H1 (cell line): ENCODE results near the gene PALM3. TPM values are rescaled to one million over a fixed set of nuclear protein-coding genes. Genes with fewer than 3 reads are reported as not detected.

Experiments used
- CTCF ChIA-PET: fragments of 300-600 bp; sonication (Branson Sonifier 250); formaldehyde crosslinking; loops from one replicate; lab custom pipeline; 2021; ENCODE audit not compliant: partially characterized antibody; lab: Charles Lee
- POLR2A ChIA-PET: fragments of 300-600 bp; sonication (Branson Sonifier 250); formaldehyde crosslinking; loops from one replicate; lab custom pipeline; 2021; ENCODE audit warnings: inconsistent platforms; ENCODE audit not compliant: partially characterized antibody; lab: Charles Lee
- DNase-seq, 2 experiments: peaks; one replicate each; pipeline versions ENCODE4 v3.0.0 to v3.0.0-alpha.2; 2010 to 2022; ENCODE audit warnings: low spot score in 2 of 2, low read depth in 1 of 2, mixed read lengths in 1 of 2
- FAIRE-seq: peaks from 2 replicates; lab custom pipeline; 2011; peaks lifted over from hg19 to GRCh38; lab: Jason Lieb, UNC
- H2AFZ ChIP-seq: 2 replicates; pipeline ENCODE4 v1.8.1; 2012; ENCODE audit warnings: low read length, inconsistent platforms
- H2AK5ac ChIP-seq: 2 replicates; pipeline ENCODE4 v1.6.1; 2013; ENCODE audit warnings: low read depth, low read length
- H2BK120ac ChIP-seq: replicated peaks from 2 replicates; pipeline ENCODE3; 2013; ENCODE audit warnings: low read depth, low read length, inconsistent platforms
- H2BK12ac ChIP-seq: 2 replicates; pipeline ENCODE4 v1.6.1; 2013; ENCODE audit warnings: low read depth, low read length
- H2BK15ac ChIP-seq: 2 replicates; pipeline ENCODE4 v1.6.1; 2013; ENCODE audit warnings: low read length
- H2BK20ac ChIP-seq: 2 replicates; pipeline ENCODE4 v1.6.1; 2013; ENCODE audit warnings: low read length
- H2BK5ac ChIP-seq: 2 replicates; pipeline ENCODE4 v1.6.1; 2013; ENCODE audit warnings: low read depth, low read length
- H3K14ac ChIP-seq: 2 replicates; pipeline ENCODE4 v1.6.1; 2013; ENCODE audit warnings: inconsistent platforms; ENCODE audit not compliant: insufficient read length
- H3K18ac ChIP-seq: 2 replicates; pipeline ENCODE4 v1.6.1; 2013; ENCODE audit warnings: low read length; ENCODE audit errors: extremely low read depth
- H3K23ac ChIP-seq: 2 replicates; pipeline ENCODE4 v1.6.1; 2013; ENCODE audit warnings: inconsistent platforms; ENCODE audit not compliant: insufficient read length
- H3K23me2 ChIP-seq: 2 replicates; pipeline ENCODE4 v1.6.1; 2013; ENCODE audit warnings: low read depth, low read length
- H3K27ac ChIP-seq: 2 replicates; pipeline ENCODE4 v1.6.1; 2011; ENCODE audit warnings: low read depth, low read length, inconsistent platforms
- H3K27me3 ChIP-seq, 4 experiments: replicated peaks in 1 of 4; 1 replicate in 1 of 4; 2 replicates in 3 of 4; pipeline versions ENCODE4 v1.6.1 to v1.8.1; 2011 to 2013; ENCODE audit warnings: low read length in 3 of 4, mild to moderate bottlenecking in 3 of 4, inconsistent platforms in 2 of 4, mixed read lengths in 2 of 4, moderate library complexity in 1 of 4; ENCODE audit not compliant: control insufficient read depth in 3 of 4, insufficient read depth in 3 of 4; ENCODE audit errors: extremely low read depth in 1 of 4
- H3K36me3 ChIP-seq, 4 experiments: 2 replicates each; pipeline versions ENCODE4 v1.6.1 to v1.8.1; 2011 to 2013; ENCODE audit warnings: mild to moderate bottlenecking in 4 of 4, low read length in 3 of 4, moderate library complexity in 2 of 4, control low read depth in 1 of 4, inconsistent platforms in 1 of 4; ENCODE audit not compliant: insufficient read depth in 4 of 4, control insufficient read depth in 2 of 4
- H3K4ac ChIP-seq: replicated peaks from 2 replicates; pipeline ENCODE3; 2013; ENCODE audit warnings: low read length, low read depth, mixed read lengths, inconsistent platforms; ENCODE audit not compliant: insufficient read length
- H3K4me1 ChIP-seq, 4 experiments: replicated peaks in 1 of 4; 1 replicate in 1 of 4; 2 replicates in 3 of 4; pipeline versions ENCODE4 v1.6.1 to v1.8.1; 2011 to 2013; ENCODE audit warnings: low read length in 3 of 4, inconsistent platforms in 2 of 4, mixed read lengths in 1 of 4; ENCODE audit not compliant: insufficient read depth in 4 of 4, control insufficient read depth in 3 of 4
- H3K4me2 ChIP-seq, 2 experiments: 2 replicates each; pipeline versions ENCODE4 v1.6.1 to v1.8.1; 2011 to 2013; ENCODE audit warnings: low read depth in 2 of 2, low read length in 2 of 2, control low read depth in 1 of 2, inconsistent platforms in 1 of 2, mild to moderate bottlenecking in 1 of 2; ENCODE audit not compliant: insufficient read depth in 1 of 2
- H3K4me3 ChIP-seq, 4 experiments: fragments of 200-600, 300-600 bp in 1 of 4; sonication (generic), shearing (Covaris generic), sonication (Bioruptor Twin) in 1 of 4; 2 replicates each; pipeline versions ENCODE4 v1.5.1 to v1.8.1; 2011 to 2016; ENCODE audit warnings: low read length in 4 of 4, low read depth in 3 of 4, control low read depth in 2 of 4, inconsistent platforms in 2 of 4, mild to moderate bottlenecking in 2 of 4, mixed read lengths in 1 of 4, moderate library complexity in 1 of 4; ENCODE audit not compliant: insufficient read depth in 2 of 4; ENCODE audit errors: extremely low read depth in 1 of 4
- H3K56ac ChIP-seq: replicated peaks from 2 replicates; pipeline ENCODE3; 2013; ENCODE audit warnings: low read depth, mild to moderate bottlenecking, mixed read lengths, low read length, inconsistent platforms; ENCODE audit not compliant: insufficient read length
- H3K79me1 ChIP-seq: 2 replicates; pipeline ENCODE4 v1.6.1; 2013; ENCODE audit warnings: low read depth, low read length, control low read depth
- H3K79me2 ChIP-seq, 2 experiments: 2 replicates each; pipeline versions ENCODE4 v1.6.1 to v1.8.1; 2012 to 2013; ENCODE audit warnings: low read length in 2 of 2, mild to moderate bottlenecking in 2 of 2, inconsistent platforms in 1 of 2; ENCODE audit not compliant: insufficient read depth in 2 of 2, control insufficient read depth in 1 of 2
- H3K9ac ChIP-seq, 4 experiments: replicated peaks in 1 of 4; 1 replicate in 1 of 4; 2 replicates in 3 of 4; pipeline versions ENCODE4 v1.6.1 to v1.8.1; 2011 to 2013; ENCODE audit warnings: low read depth in 3 of 4, low read length in 3 of 4, control low read depth in 2 of 4, mild to moderate bottlenecking in 2 of 4, moderate library complexity in 2 of 4, inconsistent platforms in 1 of 4; ENCODE audit errors: extremely low read depth in 1 of 4
- H3K9me3 ChIP-seq, 2 experiments: 2 replicates each; pipeline versions ENCODE4 v1.6.1 to v1.8.1; 2012 to 2013; ENCODE audit warnings: mild to moderate bottlenecking in 2 of 2, moderate library complexity in 2 of 2, control low read depth in 1 of 2, inconsistent platforms in 1 of 2, low read depth in 1 of 2, low read length in 1 of 2, mixed read lengths in 1 of 2; ENCODE audit not compliant: insufficient read depth in 2 of 2
- H4K20me1 ChIP-seq, 2 experiments: replicated peaks in 1 of 2; 2 replicates each; pipeline versions ENCODE3 to v1.8.1; 2011 to 2013; ENCODE audit warnings: inconsistent platforms in 2 of 2, low read length in 2 of 2, mild to moderate bottlenecking in 1 of 2; ENCODE audit not compliant: insufficient read depth in 2 of 2, control insufficient read depth in 1 of 2
- H4K5ac ChIP-seq: 2 replicates; pipeline ENCODE4 v1.6.1; 2013; ENCODE audit warnings: low read length, low read depth, mixed read lengths, inconsistent platforms; ENCODE audit not compliant: insufficient read length
- H4K8ac ChIP-seq: 2 replicates; pipeline ENCODE4 v1.8.0; 2013; ENCODE audit warnings: mild to moderate bottlenecking, moderate library complexity, low read length, inconsistent platforms; ENCODE audit not compliant: insufficient read depth; ENCODE audit errors: extremely low read depth
- H4K91ac ChIP-seq: replicated peaks from 2 replicates; pipeline ENCODE3; 2013; ENCODE audit warnings: low read length, mixed read lengths, inconsistent platforms; ENCODE audit not compliant: insufficient read length
- CHD2 ChIP-seq: IDR thresholded peaks from 2 replicates; pipeline ENCODE4 v1.6.1; 2012; ENCODE audit warnings: low read length, improper control_type of control experiment
- CTCF ChIP-seq, 3 experiments: IDR thresholded peaks; 1 replicate in 2 of 3; 2 replicates in 1 of 3; pipeline versions ENCODE4 v1.5.1 to v1.6.1; 2011; ENCODE audit warnings: low read length in 3 of 3, mild to moderate bottlenecking in 3 of 3, inconsistent platforms in 2 of 3, low read depth in 1 of 3, moderate library complexity in 1 of 3; ENCODE audit not compliant: insufficient read depth in 1 of 3; ENCODE audit errors: control extremely low read depth in 1 of 3
- HDAC6 ChIP-seq: IDR thresholded peaks from one replicate; pipeline ENCODE4 v1.7.1; 2012; ENCODE audit warnings: low read depth, mild to moderate bottlenecking, inconsistent platforms, low read length, moderate library complexity
- KDM4A ChIP-seq: IDR thresholded peaks from one replicate; pipeline ENCODE4 v1.7.1; 2012; ENCODE audit warnings: low read depth, mild to moderate bottlenecking, moderate library complexity, low read length, inconsistent platforms; ENCODE audit not compliant: severe bottlenecking
- KDM5A ChIP-seq: fragments of 200-600 bp; IDR thresholded peaks from 2 replicates; pipeline ENCODE4 v1.7.1; 2012; ENCODE audit warnings: mild to moderate bottlenecking, low read length, inconsistent platforms, mixed read lengths
- MAX ChIP-seq: IDR thresholded peaks from 2 replicates; pipeline ENCODE4 v1.6.1; 2012; ENCODE audit warnings: inconsistent platforms
- NANOG ChIP-seq: IDR thresholded peaks from 2 replicates; pipeline ENCODE4 v1.6.1; 2011; ENCODE audit warnings: low read length, low read depth, mild to moderate bottlenecking, inconsistent platforms; ENCODE audit not compliant: insufficient read depth, poor library complexity, severe bottlenecking
- SP2 ChIP-seq: IDR thresholded peaks from 2 replicates; pipeline ENCODE4 v1.6.1; 2012; ENCODE audit warnings: mild to moderate bottlenecking, low read length, inconsistent platforms
- WGBS, 2 experiments: shearing (Covaris generic) in 1 of 2; methylation state at CpG; one replicate each; pipeline versions ENCODE4 v1.1.6 to v1.1.7; 2013 to 2015; ENCODE audit warnings: low lambda C conversion rate in 2 of 2, mixed read lengths in 2 of 2, inconsistent platforms in 1 of 2, low coverage in 1 of 2, missing lambda C conversion rate in 1 of 2; ENCODE audit not compliant: insufficient replicate concordance in 2 of 2, insufficient coverage in 1 of 2, insufficient read length in 1 of 2; ENCODE audit errors: extremely low coverage in 1 of 2, missing lambda C conversion rate in 1 of 2; 5-methylcytosine and 5-hydroxymethylcytosine counted together
- polyA plus RNA-seq, 7 experiments: library from polyadenylated mRNA; depleted of rRNA in 3 of 7; stranded (reverse) in 5 of 7; unstranded in 2 of 7; fragments of >200 nt in 5 of 7; fragments of 200-250 nt in 2 of 7; gene quantifications; 1 replicate in 5 of 7; 2 replicates in 1 of 7; 4 replicates in 1 of 7; pipeline versions ENCODE4 v1.2.1 to v1.2.3, GENCODE V29; 2011 to 2013; ENCODE audit warnings: missing spikeins in 2 of 7, mixed read lengths in 2 of 7
- total RNA-seq: library from RNA; stranded (reverse); fragmentation: NEBNext Ultra II Directional; extraction: Animal tissue kit (Norgen Biotek cat#: 25700); gene quantifications from 2 replicates; pipeline ENCODE4 v1.2.1, GENCODE V29; 2021

PALM3 gene
- total and polyA plus RNA-seq, 2 of the 8 experiments (the other 6 are each of a cell fraction or from before 2014, with no cell fraction given) = 5.8 to 31.3 TPM

GRCh38 chr19:14089662-14090508 lies 28.0 kb upstream of the PALM3 start:
- WGBS, 2 experiments = 0% methylated on average over 45 of the region's 142 CpGs; no CpG with 5 or more reads in 1 of the 2 experiments
- no peak overlapping the region for H2BK5ac ChIP-seq
- no peak overlapping the region for H3K56ac ChIP-seq
- no peak overlapping the region for H2BK15ac ChIP-seq
- no peak overlapping the region for H3K23ac ChIP-seq
- H3K79me1 ChIP-seq = no peaks in the 10 kb centered on the region
- FAIRE-seq (no peak), DNase-seq (peak in 1 of 2 experiments; percentile 62)
- no peak overlapping the region for H2BK20ac ChIP-seq
- CTCF ChIA-PET = interaction anchor here (1.0 to 1.1 kb wide), 3 partner anchors 16 to 292 kb away, joined by 4 read pairs; no protein-coding TSS in a partner anchor
- peaks cover 0 to 6% (median 2%) of the 10 kb centered on the region in 4 experiments; a peak in 4 of 7 replicates for H3K27me3 ChIP-seq
- H3K4me1 ChIP-seq = peaks cover 3 to 5% (median 4%) of the 10 kb centered on the region in 4 experiments
- H3K4ac ChIP-seq = no peak overlapping the region
- peak overlapping the region; percentile 57; the same call in 1 of the 2 replicates for H4K8ac ChIP-seq
- peaks cover 0 to 13% (median 4%) of the 10 kb centered on the region in 4 experiments; a peak in 3 of 8 replicates for H3K36me3 ChIP-seq
- H3K9me3 ChIP-seq = peaks cover 8% of the 10 kb centered on the region in 2 experiments; a peak in 3 of 4 replicates
- no peak overlapping the region; the same call in 1 of the 2 replicates for H3K18ac ChIP-seq
- H2AK5ac ChIP-seq = no peak overlapping the region
- H2BK12ac ChIP-seq = no peak overlapping the region
- H4K20me1 ChIP-seq = peaks cover 4 to 8% of the 10 kb centered on the region in 2 experiments
- no peak overlapping the region; a peak in 2 of 7 replicates for H3K9ac ChIP-seq
- no peak overlapping the region for H3K14ac ChIP-seq
- peak overlapping the region; percentile 65 to 74 for H3K4me2 ChIP-seq
- no peak overlapping the region for H3K27ac ChIP-seq
- POLR2A ChIA-PET = interaction anchor here (1.0 to 1.1 kb wide), 2 partner anchors 24 to 264 kb away, joined by 3 read pairs; no protein-coding TSS in a partner anchor
- no peak overlapping the region for H4K5ac ChIP-seq
- peaks cover 11% of the 10 kb centered on the region for H3K23me2 ChIP-seq
- H3K4me3 ChIP-seq = peak overlapping the region; percentile 42 to 78 (median 60)
- H2AFZ ChIP-seq = no peak overlapping the region
- no peak overlapping the region for H4K91ac ChIP-seq
- H2BK120ac ChIP-seq = no peak overlapping the region
- no peaks in the 10 kb centered on the region for H3K79me2 ChIP-seq
- TF ChIP-seq CHD2 (no peak), KDM4A (peak; percentile 83), CTCF (IDR thresholded peaks at IDR 0.05; ENCODE audit: control extremely low read depth in 1 of 3, insufficient read depth in 1 of 3, low read depth in 1 of 3, low read length in 3 of 3) (peak in 1 of 3 experiments; percentile 35; a peak in 2 of 4 replicates), MAX (peak; percentile 59; the same call in 1 of the 2 replicates), SP2 (no peak), KDM5A (no peak), NANOG (no peak), HDAC6 (no peak)
